Endothelial cell of umbilical vein (primary cell): ENCODE results near the gene SPNS1. TPM values are rescaled to one million over a fixed set of nuclear protein-coding genes. Genes with fewer than 3 reads are reported as not detected.

Source experiments
- BruUV-seq: library from RNA; stranded (reverse); fragments of 400-500 nt; replicated peaks from 2 replicates; lab custom pipeline; 2021; lab: Mats Ljungman, UMichigan
- CTCF ChIA-PET: fragments of 300-600, 350-600 bp; sonication (Branson Sonifier 250); formaldehyde crosslinking; loops from one replicate; lab custom pipeline; 2021; ENCODE audit warnings: antibody characterized with exemption, inconsistent platforms; lab: Charles Lee
- POLR2A ChIA-PET: fragments of 300-600, 350-600 bp; sonication (Branson Sonifier 250); formaldehyde crosslinking; loops from one replicate; lab custom pipeline; 2021; ENCODE audit warnings: antibody characterized with exemption, inconsistent platforms; lab: Charles Lee
- DNase-seq: peaks from one replicate; pipeline ENCODE4 v3.0.0-alpha.2; 2011; ENCODE audit warnings: low read depth, low spot score
- FAIRE-seq: peaks from 2 replicates; lab custom pipeline; 2011; peaks lifted over from hg19 to GRCh38; lab: Jason Lieb, UNC
- H2AFZ ChIP-seq: 2 replicates; pipeline ENCODE4 v1.6.0; 2012; ENCODE audit warnings: low read depth, low read length, control low read depth, inconsistent platforms
- H3K27ac ChIP-seq: 2 replicates; pipeline ENCODE4 v1.5.1; 2011; ENCODE audit warnings: low read depth, mild to moderate bottlenecking, control low read depth, low read length, moderate library complexity; ENCODE audit not compliant: insufficient read depth
- H3K27me3 ChIP-seq, 2 experiments: 2 replicates each; pipeline versions ENCODE4 v1.6.0 to v1.6.1; 2011; ENCODE audit warnings: low read length in 2 of 2, mixed read lengths in 1 of 2; ENCODE audit not compliant: control insufficient read depth in 2 of 2, insufficient read depth in 2 of 2
- H3K36me3 ChIP-seq, 2 experiments: 2 replicates in 1 of 2; 3 replicates in 1 of 2; pipeline ENCODE4 v1.5.1; 2011; ENCODE audit warnings: low read length in 2 of 2, mild to moderate bottlenecking in 1 of 2, moderate library complexity in 1 of 2; ENCODE audit not compliant: control insufficient read depth in 2 of 2, insufficient read depth in 2 of 2; ENCODE audit errors: extremely low read depth in 1 of 2
- H3K4me1 ChIP-seq: 3 replicates; pipeline ENCODE4 v1.5.1; 2011; ENCODE audit warnings: mild to moderate bottlenecking, low read length; ENCODE audit not compliant: control insufficient read depth, insufficient read depth; ENCODE audit errors: extremely low read depth
- H3K4me2 ChIP-seq: 2 replicates; pipeline ENCODE4 v1.6.1; 2011; ENCODE audit warnings: low read length, control low read depth, mixed read lengths; ENCODE audit not compliant: insufficient read depth
- H3K4me3 ChIP-seq, 3 experiments: fragments of 200-600 bp in 1 of 3; sonication (generic), shearing (Covaris generic) in 1 of 3; replicated peaks in 1 of 3; 2 replicates each; pipeline ENCODE4 v1.5.1; 2011 to 2016; ENCODE audit warnings: control low read depth in 3 of 3, low read length in 3 of 3, mild to moderate bottlenecking in 2 of 3, inconsistent platforms in 1 of 3, low read depth in 1 of 3, moderate library complexity in 1 of 3; ENCODE audit not compliant: insufficient read depth in 1 of 3
- H3K79me2 ChIP-seq: 2 replicates; pipeline ENCODE4 v1.6.0; 2012; ENCODE audit warnings: low read length, inconsistent platforms; ENCODE audit not compliant: control insufficient read depth, insufficient read depth
- H3K9ac ChIP-seq: replicated peaks from 2 replicates; pipeline ENCODE3; 2011; ENCODE audit warnings: low read length, control low read depth; ENCODE audit not compliant: insufficient read depth; ENCODE audit errors: extremely low read depth
- H3K9me1 ChIP-seq: replicated peaks from 3 replicates; pipeline ENCODE4 v1.6.0; 2011; ENCODE audit warnings: mild to moderate bottlenecking, low read length; ENCODE audit not compliant: control insufficient read depth, insufficient read depth; ENCODE audit errors: extremely low read depth
- H3K9me3 ChIP-seq: replicated peaks from 2 replicates; pipeline ENCODE4 v1.5.1; 2012; ENCODE audit warnings: low read length, inconsistent platforms; ENCODE audit not compliant: control insufficient read depth, insufficient read depth
- H4K20me1 ChIP-seq: replicated peaks from 2 replicates; pipeline ENCODE3; 2011; ENCODE audit warnings: mild to moderate bottlenecking, low read length; ENCODE audit not compliant: control insufficient read depth, insufficient read depth; ENCODE audit errors: extremely low read depth
- CTCF ChIP-seq, 2 donors: IDR thresholded peaks; 1 replicate in 1 of 2; 2 replicates in 1 of 2; pipeline ENCODE4 v1.5.1; 2011; ENCODE audit warnings: low read length in 2 of 2, mild to moderate bottlenecking in 2 of 2, moderate library complexity in 2 of 2, control low read depth in 1 of 2, inconsistent platforms in 1 of 2, low read depth in 1 of 2; ENCODE audit not compliant: insufficient read depth in 1 of 2; ENCODE audit errors: extremely low read depth in 1 of 2
- EZH2 ChIP-seq: IDR thresholded peaks from 2 replicates; pipeline ENCODE4 v1.6.1; 2012; ENCODE audit warnings: borderline replicate concordance, low read depth, mild to moderate bottlenecking, moderate library complexity, low read length, inconsistent platforms; ENCODE audit not compliant: severe bottlenecking
- FOS ChIP-seq: IDR thresholded peaks from 2 replicates; pipeline ENCODE4 v1.6.1; 2011; ENCODE audit warnings: mild to moderate bottlenecking, low read length, moderate library complexity, borderline replicate concordance; ENCODE audit not compliant: insufficient read depth
- GATA2 ChIP-seq: IDR thresholded peaks from 2 replicates; pipeline ENCODE4 v1.7.0; 2011; ENCODE audit warnings: low read depth, mild to moderate bottlenecking, moderate library complexity, mixed read lengths, low read length; ENCODE audit not compliant: insufficient read length, insufficient read depth
- JUN ChIP-seq: IDR thresholded peaks from 2 replicates; pipeline ENCODE4 v1.6.1; 2011; ENCODE audit warnings: borderline replicate concordance, low read depth; ENCODE audit not compliant: insufficient read length, insufficient read depth
- MAX ChIP-seq: IDR thresholded peaks from 2 replicates; pipeline ENCODE4 v1.6.1; 2011; ENCODE audit not compliant: insufficient read depth, insufficient read length
- MYC ChIP-seq: IDR thresholded peaks from one replicate; pipeline ENCODE4 v1.6.1; 2011; ENCODE audit warnings: mild to moderate bottlenecking, low read depth, low read length
- POLR2A ChIP-seq: IDR thresholded peaks from 2 replicates; pipeline ENCODE4 v1.6.1; 2012; ENCODE audit warnings: low read depth, mild to moderate bottlenecking, control low read depth, low read length
- POLR2AphosphoS5 ChIP-seq: IDR thresholded peaks from 2 replicates; pipeline ENCODE4 v1.6.1; 2012; ENCODE audit warnings: low read depth, mild to moderate bottlenecking, control low read depth, low read length, moderate library complexity; ENCODE audit not compliant: insufficient read depth
- dilution Hi-C: fragments of 300-500 bp; cut with MboI; formaldehyde crosslinking; loops from one replicate; pipeline ENCODE4 v1.15.0; 2019; ENCODE audit warnings: low sequenced_read_pairs; ENCODE audit not compliant: extremely low pct_ligation_motif_present
- intact Hi-C: fragments of 100-400 bp; cut with micrococcal nuclease; formaldehyde crosslinking; loops from one replicate; pipeline ENCODE4 v1.10.0; 2022
- polyA plus RNA-seq, 4 experiments: library from polyadenylated mRNA; depleted of rRNA in 3 of 4; stranded (reverse) in 3 of 4; unstranded in 1 of 4; fragments of >200 nt; gene quantifications; 2 replicates each; pipeline versions ENCODE4 v1.2.1 to v1.2.3, GENCODE V29; 2011 to 2012; ENCODE audit warnings: missing spikeins in 1 of 4
- total RNA-seq: library from RNA; stranded (reverse); gene quantifications from 2 replicates; pipeline ENCODE4 v1.2.3, GENCODE V29; 2021

The SPNS1 gene
- total and polyA plus RNA-seq, 2 donors (not counting 3 experiments of a cell fraction or from before 2014, with no cell fraction given) = 65.2 to 133 TPM

- no peak overlapping the region for H3K9ac ChIP-seq
- H3K36me3 ChIP-seq = peaks cover 12 to 28% of the 10 kb centered on the region in 2 experiments
- no peaks in the 10 kb centered on the region for H3K9me1 ChIP-seq
- no peak for TF ChIP-seq MYC
- TF ChIP-seq CTCF (IDR thresholded peaks at IDR 0.05; ENCODE audit: extremely low read depth in 1 of 2, insufficient read depth in 1 of 2, low read depth in 1 of 2, low read length in 2 of 2) = no peak
- no peak for TF ChIP-seq MAX
- TF ChIP-seq POLR2A = no peak
- TF ChIP-seq EZH2 = no peak
- no peak for TF ChIP-seq JUN
- no peak for TF ChIP-seq GATA2
- TF ChIP-seq POLR2AphosphoS5 = no peak
- TF ChIP-seq FOS = no peak
- no TSS peak for BruUV-seq
- no peaks in the 10 kb centered on the region for H4K20me1 ChIP-seq
- FAIRE-seq (no peak), DNase-seq (no peak)
- no peak overlapping the region for H3K27ac ChIP-seq
- dilution Hi-C loops = no loop called here
- no peak overlapping the region for H3K4me2 ChIP-seq
- H3K27me3 ChIP-seq = no peaks in the 10 kb centered on the region
- intact Hi-C loops = no loop called here
- no peak overlapping the region for H2AFZ ChIP-seq
- H3K4me1 ChIP-seq = no peaks in the 10 kb centered on the region
- no peak overlapping the region for H3K4me3 ChIP-seq
- no peaks in the 10 kb centered on the region for H3K9me3 ChIP-seq
- ChIA-PET POLR2A (no interaction called here), CTCF (no interaction called here)
- no peaks in the 10 kb centered on the region for H3K79me2 ChIP-seq
Observed at GRCh38 chr16:28964496-28964895, 10.1 kb upstream of the SPNS1 start.
